Kidney tubule cell (primary cell): ENCODE data around the gene NHSL1.

Source experiments
- DNase-seq: peaks from one replicate; pipeline ENCODE4 v3.0.0-alpha.2; 2018; ENCODE audit warnings: low spot score

Gene NHSL1, protein sequence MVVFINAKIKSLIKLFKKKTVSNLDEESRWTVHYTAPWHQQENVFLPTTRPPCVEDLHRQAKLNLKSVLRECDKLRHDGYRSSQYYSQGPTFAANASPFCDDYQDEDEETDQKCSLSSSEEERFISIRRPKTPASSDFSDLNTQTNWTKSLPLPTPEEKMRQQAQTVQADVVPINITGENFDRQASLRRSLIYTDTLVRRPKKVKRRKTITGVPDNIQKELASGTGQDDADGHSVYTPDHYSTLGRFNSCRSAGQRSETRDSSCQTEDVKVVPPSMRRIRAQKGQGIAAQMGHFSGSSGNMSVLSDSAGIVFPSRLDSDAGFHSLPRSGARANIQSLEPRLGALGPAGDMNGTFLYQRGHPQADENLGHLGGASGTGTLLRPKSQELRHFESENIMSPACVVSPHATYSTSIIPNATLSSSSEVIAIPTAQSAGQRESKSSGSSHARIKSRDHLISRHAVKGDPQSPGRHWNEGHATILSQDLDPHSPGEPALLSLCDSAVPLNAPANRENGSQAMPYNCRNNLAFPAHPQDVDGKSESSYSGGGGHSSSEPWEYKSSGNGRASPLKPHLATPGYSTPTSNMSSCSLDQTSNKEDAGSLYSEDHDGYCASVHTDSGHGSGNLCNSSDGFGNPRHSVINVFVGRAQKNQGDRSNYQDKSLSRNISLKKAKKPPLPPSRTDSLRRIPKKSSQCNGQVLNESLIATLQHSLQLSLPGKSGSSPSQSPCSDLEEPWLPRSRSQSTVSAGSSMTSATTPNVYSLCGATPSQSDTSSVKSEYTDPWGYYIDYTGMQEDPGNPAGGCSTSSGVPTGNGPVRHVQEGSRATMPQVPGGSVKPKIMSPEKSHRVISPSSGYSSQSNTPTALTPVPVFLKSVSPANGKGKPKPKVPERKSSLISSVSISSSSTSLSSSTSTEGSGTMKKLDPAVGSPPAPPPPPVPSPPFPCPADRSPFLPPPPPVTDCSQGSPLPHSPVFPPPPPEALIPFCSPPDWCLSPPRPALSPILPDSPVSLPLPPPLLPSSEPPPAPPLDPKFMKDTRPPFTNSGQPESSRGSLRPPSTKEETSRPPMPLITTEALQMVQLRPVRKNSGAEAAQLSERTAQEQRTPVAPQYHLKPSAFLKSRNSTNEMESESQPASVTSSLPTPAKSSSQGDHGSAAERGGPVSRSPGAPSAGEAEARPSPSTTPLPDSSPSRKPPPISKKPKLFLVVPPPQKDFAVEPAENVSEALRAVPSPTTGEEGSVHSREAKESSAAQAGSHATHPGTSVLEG (N-terminal part only)

DNA sequence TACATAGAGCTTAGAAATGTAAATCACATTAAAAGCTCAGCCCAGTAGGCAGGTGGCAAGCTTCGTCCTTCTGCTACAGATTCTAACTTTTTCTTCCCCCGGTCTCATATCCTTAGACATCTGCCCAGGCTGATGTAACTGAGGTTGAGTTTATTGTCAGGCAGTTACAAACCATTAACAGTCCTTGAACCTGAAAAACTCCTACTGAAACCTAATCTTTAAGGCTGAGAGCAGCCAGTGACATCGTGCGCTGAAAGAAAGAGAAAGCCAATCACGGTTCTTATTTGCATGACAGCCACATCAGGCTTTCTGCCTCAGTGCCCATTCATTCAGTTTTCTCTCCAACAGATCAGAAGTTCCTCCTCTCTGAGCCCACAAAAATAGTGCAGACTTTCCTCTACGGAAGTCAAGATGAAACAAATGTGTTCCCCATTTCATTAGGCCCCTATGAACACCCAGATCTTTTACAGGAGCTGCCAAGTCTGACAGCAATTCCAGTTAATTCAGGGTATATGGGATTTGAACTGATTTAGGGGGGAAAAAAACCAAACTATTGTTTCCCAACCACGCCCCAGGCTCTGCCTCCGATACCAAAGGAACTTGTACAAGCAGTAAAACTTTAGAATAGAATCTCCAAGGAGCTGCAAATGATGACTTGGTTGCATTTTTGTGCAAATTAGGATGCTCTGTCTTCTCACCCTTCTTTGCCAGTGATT, at the start of gene NHSL1:
NHSL1 (minus strand) TSS at position 192 of the 716 bp plus-strand sequence. CDS start 204 bp downstream, outside the sequence.
- peak; percentile 93 for DNase-seq

DNA sequence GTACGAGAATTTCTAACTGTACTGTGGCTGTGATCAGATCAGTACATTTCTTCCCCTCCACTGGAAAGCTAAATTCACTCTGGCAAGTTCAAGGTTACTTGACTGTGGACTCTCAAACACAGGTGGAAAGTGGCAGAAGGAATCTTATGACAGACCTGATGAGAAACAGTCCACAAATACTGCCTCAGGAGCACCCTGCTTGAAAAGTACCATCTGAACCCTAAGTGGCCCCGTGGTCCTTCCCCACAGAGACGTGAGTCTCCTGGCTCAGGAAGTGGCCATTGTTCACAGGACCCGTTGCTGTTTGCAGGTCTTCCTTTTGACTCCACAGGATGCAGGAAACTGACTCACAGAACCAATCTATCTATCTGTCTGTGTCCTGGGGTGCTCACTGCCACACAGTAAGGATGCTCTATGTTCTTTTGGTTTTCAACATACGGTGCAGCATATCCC, 47.5 kb upstream of the NHSL1 start:
- peak; percentile 42 for DNase-seq

DNA sequence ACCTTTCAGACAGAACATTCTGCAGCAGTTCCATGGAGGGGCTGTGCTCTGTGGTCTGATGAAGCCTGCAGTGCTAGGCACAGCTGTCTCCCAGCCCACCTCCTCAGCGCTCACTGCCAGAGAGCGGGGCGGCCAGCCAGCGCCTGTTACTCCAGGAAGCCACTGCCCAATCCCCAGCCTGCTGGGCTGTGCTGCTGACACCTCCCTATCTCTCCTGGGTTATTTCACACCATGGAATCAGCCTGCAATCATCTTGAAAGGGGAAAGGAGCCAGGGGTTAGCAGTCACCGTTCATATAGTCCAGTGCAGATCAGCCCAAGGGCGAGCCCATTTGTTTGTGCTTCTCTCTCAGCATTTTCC, 46.3 kb upstream of the NHSL1 start:
- no peak for DNase-seq

DNA sequence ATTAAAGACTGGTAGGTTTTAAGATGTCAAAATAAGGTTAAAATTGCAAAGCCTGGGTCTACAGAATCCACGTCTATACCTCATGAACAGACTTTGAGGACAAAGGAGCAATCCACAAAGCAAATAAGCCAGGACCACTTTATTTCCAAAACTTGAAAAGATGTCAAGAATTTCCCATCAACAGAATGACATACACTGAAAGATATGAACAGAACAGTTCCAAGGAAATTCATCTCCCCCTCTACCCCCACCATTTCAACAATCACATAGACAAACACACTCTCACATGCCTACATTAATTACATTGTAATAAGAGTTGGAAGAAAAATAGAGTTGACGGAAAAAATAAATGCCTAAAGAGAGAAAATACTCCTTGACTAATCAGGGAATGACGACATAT, 45.2 kb upstream of the NHSL1 start:
- no peak for DNase-seq

DNA sequence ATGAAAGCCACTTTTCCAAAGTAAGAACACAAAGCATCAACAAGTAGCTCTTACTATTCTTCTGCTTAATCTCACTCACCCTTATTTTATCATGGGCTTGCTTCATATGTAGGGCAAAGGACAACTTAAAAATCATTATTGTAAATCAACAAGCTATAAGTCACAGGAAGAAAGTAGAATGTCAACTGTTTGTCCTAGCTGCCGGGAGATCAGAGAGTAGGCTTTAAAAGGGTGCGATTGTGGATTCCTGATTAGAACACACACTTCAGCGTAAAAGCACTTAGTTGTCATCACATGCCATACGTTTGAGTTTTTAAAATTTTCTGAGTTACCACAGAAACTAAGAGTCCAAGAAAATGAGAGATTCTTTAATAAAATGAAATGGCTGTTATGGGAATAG, 44.4 kb upstream of the NHSL1 start:
- no peak for DNase-seq

DNA sequence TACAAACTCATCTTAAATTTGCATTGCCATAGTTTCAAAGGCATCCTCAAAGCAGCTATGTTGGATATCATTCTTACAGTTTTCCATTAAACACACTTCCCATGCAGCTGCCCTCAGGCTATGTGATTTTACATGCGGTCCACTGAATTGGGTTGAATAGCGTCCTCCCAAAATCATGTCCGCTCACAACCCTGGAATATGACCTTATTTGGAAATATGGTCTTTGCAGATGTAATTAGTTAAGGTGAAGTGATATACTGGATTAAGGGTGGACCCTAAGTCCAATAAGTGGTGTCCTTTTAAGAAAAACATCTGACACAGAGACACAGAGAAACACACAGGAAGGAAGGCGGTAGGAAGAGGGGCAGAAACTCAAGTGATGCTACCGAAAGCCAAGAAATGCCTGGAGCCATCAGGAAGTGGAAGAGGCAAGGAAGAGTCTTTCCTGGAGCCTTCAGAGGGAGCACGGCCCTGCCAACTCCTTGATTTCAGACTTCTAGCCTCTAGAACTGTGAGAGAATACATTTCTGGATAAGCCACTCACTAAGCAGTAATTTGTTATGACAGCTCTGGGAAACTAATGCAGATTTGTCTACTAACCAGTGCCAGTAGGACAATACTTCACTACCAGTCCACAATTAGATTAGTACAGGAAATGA, 42.7 kb upstream of the NHSL1 start:
- no peak for DNase-seq

DNA sequence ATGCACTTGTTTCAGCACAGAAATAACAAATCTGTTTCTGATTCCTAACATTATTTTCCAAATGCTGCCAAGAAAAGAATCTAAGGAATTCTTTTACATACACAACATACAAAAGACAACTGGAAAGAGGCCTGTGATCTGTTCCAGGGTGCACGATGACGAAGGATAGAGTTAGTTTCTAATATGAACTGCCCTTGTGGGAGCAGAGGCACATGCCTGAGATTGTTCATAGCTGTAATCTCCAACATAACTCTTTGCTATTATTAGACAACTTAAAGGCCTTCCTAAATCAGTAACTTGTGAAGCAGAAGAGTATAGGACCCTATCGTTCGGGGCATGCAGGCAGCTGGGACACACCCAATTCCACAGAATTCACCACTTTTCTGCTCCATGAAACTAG, 41.2 kb upstream of the NHSL1 start:
- no peak for DNase-seq

DNA sequence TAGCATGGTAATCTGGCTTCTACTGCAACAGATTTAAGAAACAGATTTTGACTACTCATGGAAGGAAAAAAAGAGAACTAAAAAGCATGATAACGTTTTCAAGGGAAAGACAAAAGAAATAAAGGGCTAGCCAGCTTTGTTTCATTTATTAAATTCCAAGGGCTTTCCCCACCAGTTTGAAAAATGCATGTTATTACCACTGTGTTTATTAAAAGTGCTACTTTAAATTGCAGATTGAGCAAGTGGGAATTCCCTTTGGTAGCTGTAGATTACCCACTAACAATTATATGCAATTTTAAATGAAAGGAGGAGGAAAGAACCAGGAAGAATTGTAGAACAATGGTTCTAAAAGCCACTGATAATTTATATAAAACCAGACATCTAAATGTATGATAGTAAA, 40.6 kb upstream of the NHSL1 start:
- DNase-seq: no peak

DNA sequence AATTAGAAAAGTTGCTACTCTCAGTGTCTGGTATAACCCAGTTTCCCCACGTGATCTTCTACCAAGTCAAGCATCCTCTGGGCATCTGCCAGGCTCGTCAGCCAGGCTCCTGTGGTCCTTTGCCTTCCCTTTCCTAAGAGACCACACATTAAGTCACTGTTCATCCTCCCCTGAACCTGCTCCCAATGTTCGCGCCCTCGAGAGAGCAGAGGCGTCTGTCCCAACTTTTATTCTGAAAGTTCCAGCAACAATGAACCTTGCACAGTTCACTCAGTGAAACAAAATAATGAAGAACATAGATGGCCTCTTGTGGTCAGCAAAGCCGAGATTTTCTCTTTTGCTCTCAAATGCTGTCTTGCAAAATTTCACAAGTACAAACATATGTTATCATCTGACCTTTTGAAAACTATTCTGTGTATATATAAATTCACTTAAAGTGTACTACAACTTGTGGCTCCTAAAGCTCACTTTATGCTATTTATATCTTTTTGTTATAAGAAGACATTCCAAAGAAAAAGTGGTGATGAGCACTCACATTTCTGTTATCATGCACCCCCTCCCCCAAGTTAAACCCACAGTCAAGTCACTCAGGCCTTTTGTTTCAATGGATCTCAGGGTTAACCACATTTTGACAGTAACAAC, 39.2 kb upstream of the NHSL1 start:
- DNase-seq: no peak

DNA sequence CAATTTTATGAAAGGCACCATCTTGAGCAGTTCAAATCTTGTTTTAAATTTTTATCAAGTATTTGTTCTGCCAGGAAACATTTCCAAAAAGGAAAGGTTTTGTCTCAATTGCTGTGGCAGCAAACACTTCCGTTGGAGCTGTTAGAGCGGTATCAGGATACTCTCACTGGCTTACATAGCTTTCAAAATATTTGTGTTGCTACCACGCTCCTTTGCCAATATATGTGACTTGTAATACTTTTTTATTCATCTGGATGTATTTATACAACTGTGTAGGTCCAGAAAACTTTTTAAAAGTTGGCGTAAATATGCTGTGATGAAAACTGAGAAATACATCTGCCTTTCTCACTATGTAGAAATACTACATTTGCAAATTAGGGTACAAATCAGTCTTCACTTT, 37.8 kb upstream of the NHSL1 start:
- DNase-seq: no peak

DNA sequence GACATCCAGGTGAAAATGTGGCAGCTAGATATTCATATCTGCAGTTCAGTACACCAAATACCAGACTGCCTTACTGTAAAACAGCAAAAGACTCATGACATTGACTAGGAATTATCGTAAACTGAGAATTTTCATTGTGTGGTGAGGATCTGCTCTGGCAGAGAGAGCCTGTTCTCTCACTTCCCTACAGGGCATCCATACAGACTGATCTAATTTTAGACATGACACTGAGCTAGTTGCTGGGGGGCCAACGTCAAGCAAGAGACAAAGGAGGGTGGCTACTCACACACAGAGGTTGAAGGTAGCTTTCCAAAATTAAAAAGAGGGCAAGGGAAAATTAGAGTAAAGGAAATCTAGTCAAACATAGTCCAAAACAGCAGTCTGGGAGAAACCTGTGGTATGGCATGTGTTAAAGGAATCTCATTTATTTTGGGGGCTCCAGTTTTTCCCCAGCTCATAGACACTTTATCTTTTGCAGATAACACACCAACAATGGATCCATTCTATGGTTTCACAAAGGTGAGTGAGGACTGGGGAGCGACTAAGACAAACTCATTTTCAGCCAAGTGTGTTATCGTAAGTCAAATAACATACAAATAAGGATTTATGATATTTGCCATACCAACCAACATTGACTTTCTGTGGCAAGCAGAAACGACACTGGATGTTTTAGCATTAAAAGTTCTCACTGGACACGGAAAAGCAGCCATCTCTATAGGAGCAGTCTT, 36.6 kb upstream of the NHSL1 start:
- no peak for DNase-seq

DNA sequence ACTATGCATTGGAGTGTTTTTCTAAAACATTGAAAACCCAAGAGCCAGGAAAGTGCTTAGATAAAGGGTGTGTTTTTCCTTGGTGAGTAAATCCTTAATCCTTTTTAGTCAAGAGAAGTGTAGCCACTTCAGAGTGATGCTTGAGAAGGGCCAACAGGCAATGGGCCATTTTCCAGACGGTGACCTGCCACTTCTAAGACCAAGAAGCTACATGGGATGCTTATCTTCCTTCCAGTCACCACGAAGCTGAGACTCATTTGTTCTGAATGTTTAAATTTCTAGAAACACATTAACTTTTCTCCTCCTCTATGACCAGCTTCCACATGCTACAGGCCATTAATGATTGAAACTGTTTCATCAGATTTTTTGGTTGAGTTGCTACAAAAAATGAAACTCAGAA, 34.4 kb upstream of the NHSL1 start:
- DNase-seq: peak; percentile 66

DNA sequence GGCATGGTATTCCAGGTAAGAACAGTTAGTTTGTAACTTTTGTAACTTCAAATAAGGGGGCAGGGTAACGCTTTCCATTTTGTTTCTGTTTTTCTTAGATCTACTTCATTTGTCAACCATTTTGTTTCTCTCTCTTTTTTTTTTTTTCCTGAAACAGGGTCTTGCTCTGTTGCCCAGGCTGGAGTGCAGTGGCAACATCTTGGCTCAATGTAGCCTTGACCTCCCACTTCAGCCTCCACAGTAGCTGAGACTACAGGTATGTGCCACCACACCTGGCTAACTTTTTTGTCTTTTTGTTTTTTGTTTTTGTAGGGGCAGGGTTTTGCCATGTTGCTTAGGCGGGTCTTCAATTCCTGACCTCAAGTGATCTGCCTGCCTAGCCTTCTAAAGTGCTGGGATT, 32.1 kb upstream of the NHSL1 start:
- no peak for DNase-seq

DNA sequence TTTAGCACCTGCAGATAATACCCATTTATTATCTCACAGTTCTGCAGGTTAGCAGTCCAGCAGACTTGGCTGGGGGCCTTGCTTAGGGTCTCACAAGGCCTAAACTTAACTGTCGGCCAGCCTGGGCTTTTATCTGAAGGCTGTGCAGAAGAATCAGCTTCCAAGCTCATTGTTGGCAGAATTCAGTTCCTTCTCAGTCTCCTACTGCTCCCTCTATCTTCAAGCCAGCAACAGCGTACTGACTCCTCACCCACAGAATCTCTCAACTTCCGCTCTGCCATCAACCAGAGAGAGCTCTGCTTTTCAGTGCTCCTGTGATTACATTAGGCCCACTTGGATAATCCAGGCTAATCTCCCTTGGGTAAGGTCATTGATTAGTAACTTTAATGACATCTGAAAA, 30.2 kb upstream of the NHSL1 start:
- DNase-seq: no peak

DNA sequence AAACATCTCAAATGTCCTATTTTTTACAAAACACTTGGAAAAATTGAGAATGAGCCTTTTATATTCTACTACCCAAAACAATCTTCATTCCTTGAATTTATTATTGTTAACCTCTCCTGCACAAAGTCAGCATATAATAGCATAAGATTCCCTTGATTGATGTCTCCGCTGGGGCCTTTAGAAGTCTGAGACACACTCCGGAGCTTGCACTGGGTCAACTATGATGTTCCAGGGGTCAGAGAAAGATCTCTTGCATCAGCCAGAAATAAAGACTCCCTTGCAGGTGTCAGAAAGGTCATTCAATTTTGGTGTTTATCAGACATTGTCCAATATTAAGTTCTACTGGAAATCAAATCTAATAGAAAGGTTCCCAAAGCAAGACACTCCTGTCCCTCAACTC, 29.7 kb upstream of the NHSL1 start:
- no peak for DNase-seq

DNA sequence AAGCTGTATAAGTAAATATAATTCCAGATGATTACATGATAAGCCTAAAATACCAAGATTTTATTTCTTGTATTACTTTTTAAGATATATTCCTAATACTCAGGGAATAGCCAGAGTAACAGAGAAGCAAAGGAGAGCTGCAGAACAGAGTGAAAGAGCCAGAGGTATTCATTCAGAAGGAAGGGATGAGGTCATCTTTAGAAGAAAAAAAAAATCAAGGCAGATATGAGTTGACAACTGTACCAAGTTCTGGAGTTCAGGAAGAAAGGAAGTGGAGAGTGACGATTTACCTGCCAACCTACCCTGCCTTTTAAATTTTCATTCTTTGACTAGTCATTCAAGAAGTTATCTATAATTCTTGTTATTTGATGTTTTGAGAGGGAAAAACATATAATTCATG, 28.8 kb upstream of the NHSL1 start:
- DNase-seq: peak; percentile 47

DNA sequence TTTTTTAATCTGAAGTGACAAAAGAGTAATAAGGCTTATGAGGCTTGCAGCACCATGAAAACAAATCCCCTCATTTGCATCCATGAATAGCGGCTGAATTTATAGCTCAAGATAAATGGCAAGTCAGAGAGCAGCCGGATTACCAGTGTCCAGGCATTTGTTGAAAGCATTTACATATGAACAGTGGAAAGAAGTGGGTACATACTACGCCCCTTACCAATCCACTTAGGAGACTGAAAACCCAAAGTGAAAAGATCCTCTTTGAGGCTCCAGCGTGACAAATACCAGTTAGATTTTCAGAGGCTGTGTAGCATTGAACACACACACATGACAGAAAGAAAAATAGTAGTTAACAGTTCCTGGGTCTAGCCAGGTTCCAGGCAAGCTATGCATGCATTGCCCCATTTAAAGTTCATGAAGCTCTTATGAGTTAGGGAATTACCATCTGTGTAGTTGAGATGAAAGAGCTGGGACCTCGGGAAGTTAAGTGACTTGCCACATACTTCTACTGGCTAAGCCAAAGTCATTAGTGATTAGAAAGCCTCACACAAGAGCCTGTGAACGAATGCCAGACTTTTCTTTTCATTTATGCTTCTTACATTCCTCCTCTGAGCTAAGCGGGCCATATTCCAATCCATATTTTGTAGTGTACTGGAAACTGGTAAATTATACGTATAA, 28.3 kb upstream of the NHSL1 start:
- no peak for DNase-seq

DNA sequence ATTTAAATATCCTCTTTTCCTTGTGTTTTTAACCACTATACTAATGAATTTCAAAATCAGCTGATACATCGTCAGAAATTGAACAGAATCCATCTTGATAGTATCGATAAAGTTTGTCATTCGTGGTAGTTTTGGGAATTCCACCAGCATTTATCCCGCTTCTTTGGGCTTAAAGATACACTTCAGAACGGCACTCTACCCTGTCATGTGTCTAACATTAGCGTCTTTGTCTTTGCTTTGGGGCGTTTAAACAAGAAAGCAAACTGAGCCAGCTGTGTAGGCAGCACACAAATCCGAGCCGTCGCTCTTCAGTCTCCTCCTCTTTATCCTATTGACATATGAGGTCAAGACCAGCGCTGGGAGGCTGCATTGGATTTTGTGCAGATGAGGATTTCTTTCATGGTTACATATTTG, 27.5 kb upstream of the NHSL1 start:
- DNase-seq: no peak

DNA sequence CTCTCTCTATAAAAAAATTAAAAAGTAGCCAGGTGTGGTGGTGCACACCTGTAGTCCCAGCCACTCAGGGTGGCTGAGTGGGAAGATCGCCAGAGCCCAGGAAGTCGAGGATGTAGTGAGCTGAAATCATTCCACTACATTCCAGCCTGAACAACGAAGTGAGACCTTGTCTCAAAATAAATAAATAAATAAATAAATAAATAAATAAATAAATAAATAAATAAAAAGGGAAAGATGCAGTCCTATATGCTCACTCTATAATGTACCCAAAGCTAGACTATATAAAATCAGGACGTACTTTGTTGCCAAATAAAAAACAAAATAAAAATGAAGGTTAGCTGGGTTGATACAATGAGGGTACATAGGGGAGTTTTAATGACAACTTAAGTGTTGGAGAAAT, 26.1 kb upstream of the NHSL1 start:
- no peak for DNase-seq
